ENCODE data around the gene ZNF433. TPM values are rescaled to one million over a fixed set of nuclear protein-coding genes. Genes with fewer than 3 reads are reported as not detected.

ZNF433 gene
- polyA plus RNA-seq, 1 donor from 2014 or later, result 40.6 TPM

DNA sequence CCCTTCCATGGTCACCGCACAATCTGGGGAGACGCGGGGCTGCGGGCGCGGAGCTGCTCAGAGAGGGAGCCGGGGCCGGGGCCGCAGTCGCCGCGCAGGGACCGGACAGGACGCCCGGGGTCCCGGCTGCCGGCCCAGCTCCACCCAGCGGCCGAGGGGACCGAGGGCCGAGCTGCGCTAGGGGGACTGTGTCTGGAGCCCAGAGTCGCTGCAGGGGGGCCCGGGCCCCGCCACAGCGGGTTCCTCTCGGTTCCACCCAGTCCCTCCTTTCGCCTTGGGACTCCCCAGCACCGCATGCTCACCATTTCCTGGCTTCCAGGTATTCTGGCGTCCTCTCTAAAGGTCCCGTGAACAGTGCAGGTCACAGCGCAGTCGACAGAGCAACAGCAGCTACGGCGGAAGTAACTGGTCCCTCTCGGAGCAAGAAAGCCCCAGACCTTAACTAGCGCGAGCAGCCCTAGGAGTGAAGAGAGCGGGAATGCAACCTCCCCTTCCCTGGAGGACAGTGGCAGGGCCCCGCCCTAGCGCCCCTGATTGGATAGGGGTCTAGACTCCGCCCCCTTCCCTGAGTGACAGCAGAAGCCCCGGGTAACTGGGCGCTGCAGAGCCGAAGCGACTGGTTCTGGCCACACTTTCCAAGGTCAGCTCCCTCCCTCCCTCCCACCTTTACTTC lies 17.2 kb upstream of the ZNF433 start, which contains the start of gene ZNF878:
TSS of gene ZNF878 (minus strand) at position 465 of the 673 bp plus-strand sequence. CDS start at position 305, 160 bp downstream.
- Histone ChIP-seq H3K27me3 (ENCODE audit: insufficient read depth, low read depth, low read length) (no peaks in the 10 kb centered on the region), H3K4me2 (ENCODE audit: low read length) (peak within 1 kb of the TSS; percentile 61), H3K79me2 (replicated peaks; ENCODE audit: insufficient read depth, low read length) (no peaks in the 10 kb centered on the region), H2AFZ (ENCODE audit: low read depth, low read length) (peak within 1 kb of the TSS; percentile 33), H4K20me1 (ENCODE audit: insufficient read depth) (no peaks in the 10 kb centered on the region), H3K27ac (ENCODE audit: low read length) (no peak within 1 kb of the TSS), H3K9me2 (ENCODE audit: insufficient read depth, low read length) (no peaks in the 10 kb centered on the region), H3K4me3 (ENCODE audit: low read length) (peak within 1 kb of the TSS; percentile 83), H3K9me3 (ENCODE audit: low read length) (no peaks in the 10 kb centered on the region), H3K36me3 (ENCODE audit: insufficient read depth, low read length) (no peaks in the 10 kb centered on the region), H3F3A (ENCODE audit: insufficient read depth, low read length, poor library complexity, severe bottlenecking) (no peaks in the 10 kb centered on the region), H3K9ac (ENCODE audit: low read length) (peak within 1 kb of the TSS; percentile 63)
- TF ChIP-seq EP300 (conservative IDR thresholded peaks at IDR 0.05; ENCODE audit: poor library complexity, severe bottlenecking), result no peak
- TF ChIP-seq, protein P1, sequence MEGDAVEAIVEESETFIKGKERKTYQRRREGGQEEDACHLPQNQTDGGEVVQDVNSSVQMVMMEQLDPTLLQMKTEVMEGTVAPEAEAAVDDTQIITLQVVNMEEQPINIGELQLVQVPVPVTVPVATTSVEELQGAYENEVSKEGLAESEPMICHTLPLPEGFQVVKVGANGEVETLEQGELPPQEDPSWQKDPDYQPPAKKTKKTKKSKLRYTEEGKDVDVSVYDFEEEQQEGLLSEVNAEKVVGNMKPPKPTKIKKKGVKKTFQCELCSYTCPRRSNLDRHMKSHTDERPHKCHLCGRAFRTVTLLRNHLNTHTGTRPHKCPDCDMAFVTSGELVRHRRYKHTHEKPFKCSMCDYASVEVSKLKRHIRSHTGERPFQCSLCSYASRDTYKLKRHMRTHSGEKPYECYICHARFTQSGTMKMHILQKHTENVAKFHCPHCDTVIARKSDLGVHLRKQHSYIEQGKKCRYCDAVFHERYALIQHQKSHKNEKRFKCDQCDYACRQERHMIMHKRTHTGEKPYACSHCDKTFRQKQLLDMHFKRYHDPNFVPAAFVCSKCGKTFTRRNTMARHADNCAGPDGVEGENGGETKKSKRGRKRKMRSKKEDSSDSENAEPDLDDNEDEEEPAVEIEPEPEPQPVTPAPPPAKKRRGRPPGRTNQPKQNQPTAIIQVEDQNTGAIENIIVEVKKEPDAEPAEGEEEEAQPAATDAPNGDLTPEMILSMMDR (IDR thresholded peaks at IDR 0.05; ENCODE audit: poor library complexity, severe bottlenecking), result no peak
- TF ChIP-seq TAF1 (IDR thresholded peaks at IDR 0.05; ENCODE audit: low read depth), result peak; percentile 96
- peak; percentile 41 for TF ChIP-seq MXI1 (conservative IDR thresholded peaks at IDR 0.05; ENCODE audit: poor library complexity, severe bottlenecking)
- TF ChIP-seq SMC3 (conservative IDR thresholded peaks at IDR 0.05; ENCODE audit: poor library complexity), result no peak
- TF ChIP-seq POLR2AphosphoS5 (IDR thresholded peaks at IDR 0.05), result peak; percentile 82
- peak; percentile 34 for TF ChIP-seq RAD21 (conservative IDR thresholded peaks at IDR 0.05)
- TF ChIP-seq EZH2 (IDR thresholded peaks at IDR 0.05; ENCODE audit: borderline replicate concordance, insufficient read depth, low read length, poor library complexity, severe bottlenecking), result no peak
- TF ChIP-seq, protein P2, sequence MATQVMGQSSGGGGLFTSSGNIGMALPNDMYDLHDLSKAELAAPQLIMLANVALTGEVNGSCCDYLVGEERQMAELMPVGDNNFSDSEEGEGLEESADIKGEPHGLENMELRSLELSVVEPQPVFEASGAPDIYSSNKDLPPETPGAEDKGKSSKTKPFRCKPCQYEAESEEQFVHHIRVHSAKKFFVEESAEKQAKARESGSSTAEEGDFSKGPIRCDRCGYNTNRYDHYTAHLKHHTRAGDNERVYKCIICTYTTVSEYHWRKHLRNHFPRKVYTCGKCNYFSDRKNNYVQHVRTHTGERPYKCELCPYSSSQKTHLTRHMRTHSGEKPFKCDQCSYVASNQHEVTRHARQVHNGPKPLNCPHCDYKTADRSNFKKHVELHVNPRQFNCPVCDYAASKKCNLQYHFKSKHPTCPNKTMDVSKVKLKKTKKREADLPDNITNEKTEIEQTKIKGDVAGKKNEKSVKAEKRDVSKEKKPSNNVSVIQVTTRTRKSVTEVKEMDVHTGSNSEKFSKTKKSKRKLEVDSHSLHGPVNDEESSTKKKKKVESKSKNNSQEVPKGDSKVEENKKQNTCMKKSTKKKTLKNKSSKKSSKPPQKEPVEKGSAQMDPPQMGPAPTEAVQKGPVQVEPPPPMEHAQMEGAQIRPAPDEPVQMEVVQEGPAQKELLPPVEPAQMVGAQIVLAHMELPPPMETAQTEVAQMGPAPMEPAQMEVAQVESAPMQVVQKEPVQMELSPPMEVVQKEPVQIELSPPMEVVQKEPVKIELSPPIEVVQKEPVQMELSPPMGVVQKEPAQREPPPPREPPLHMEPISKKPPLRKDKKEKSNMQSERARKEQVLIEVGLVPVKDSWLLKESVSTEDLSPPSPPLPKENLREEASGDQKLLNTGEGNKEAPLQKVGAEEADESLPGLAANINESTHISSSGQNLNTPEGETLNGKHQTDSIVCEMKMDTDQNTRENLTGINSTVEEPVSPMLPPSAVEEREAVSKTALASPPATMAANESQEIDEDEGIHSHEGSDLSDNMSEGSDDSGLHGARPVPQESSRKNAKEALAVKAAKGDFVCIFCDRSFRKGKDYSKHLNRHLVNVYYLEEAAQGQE (IDR thresholded peaks at IDR 0.05; ENCODE audit: borderline replicate concordance), result peak; percentile 76

DNA sequence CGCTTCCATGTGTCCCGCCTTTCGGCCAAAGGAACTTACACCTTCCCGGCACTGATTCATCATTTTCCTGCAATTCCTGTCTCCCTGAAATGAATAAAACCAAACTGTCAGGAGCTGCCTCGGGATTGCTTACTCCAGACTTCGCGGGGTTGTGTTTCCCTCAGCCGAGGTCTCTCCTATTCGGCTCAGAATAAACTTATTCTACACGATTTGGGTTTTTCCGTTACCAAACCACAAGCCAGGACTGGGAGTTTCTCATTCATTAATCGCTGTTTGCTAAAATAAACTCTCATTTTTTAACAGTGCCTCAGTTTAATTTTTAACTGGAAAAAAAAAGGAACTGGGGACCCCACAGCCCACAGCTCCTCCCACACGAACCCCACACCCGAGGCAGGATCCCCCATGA lies 16.6 kb upstream of the ZNF433 start:
- Histone ChIP-seq H4K20me1 (ENCODE audit: insufficient read depth) (no peaks in the 10 kb centered on the region), H2AFZ (ENCODE audit: low read depth, low read length) (no peak overlapping the region), H3F3A (ENCODE audit: insufficient read depth, low read length, poor library complexity, severe bottlenecking) (no peaks in the 10 kb centered on the region), H3K27ac (ENCODE audit: low read length) (no peak overlapping the region), H3K4me3 (ENCODE audit: low read length) (peak overlapping the region; percentile 83), H3K36me3 (ENCODE audit: insufficient read depth, low read length) (no peaks in the 10 kb centered on the region), H3K9me3 (ENCODE audit: low read length) (no peaks in the 10 kb centered on the region), H3K4me2 (ENCODE audit: low read length) (peak overlapping the region; percentile 61), H3K9ac (ENCODE audit: low read length) (peak overlapping the region; percentile 63), H3K79me2 (replicated peaks; ENCODE audit: insufficient read depth, low read length) (no peaks in the 10 kb centered on the region), H3K9me2 (ENCODE audit: insufficient read depth, low read length) (no peaks in the 10 kb centered on the region), H3K27me3 (ENCODE audit: insufficient read depth, low read depth, low read length) (no peaks in the 10 kb centered on the region)
- TF ChIP-seq, protein P2 (IDR thresholded peaks at IDR 0.05; ENCODE audit: borderline replicate concordance), result no peak
- TF ChIP-seq EP300 (conservative IDR thresholded peaks at IDR 0.05; ENCODE audit: poor library complexity, severe bottlenecking) (no peak), POLR2AphosphoS5 (IDR thresholded peaks at IDR 0.05) (no peak), EZH2 (IDR thresholded peaks at IDR 0.05; ENCODE audit: borderline replicate concordance, insufficient read depth, low read length, poor library complexity, severe bottlenecking) (no peak), MXI1 (conservative IDR thresholded peaks at IDR 0.05; ENCODE audit: poor library complexity, severe bottlenecking) (no peak), RAD21 (conservative IDR thresholded peaks at IDR 0.05) (no peak), TAF1 (IDR thresholded peaks at IDR 0.05; ENCODE audit: low read depth) (no peak), SMC3 (conservative IDR thresholded peaks at IDR 0.05; ENCODE audit: poor library complexity) (no peak)
- TF ChIP-seq, protein P1 (IDR thresholded peaks at IDR 0.05; ENCODE audit: poor library complexity, severe bottlenecking), result no peak

Data from neural cell (in vitro differentiated cells).